ENCODE measurements around the gene TBL1XR1. TPM values are rescaled to one million over a fixed set of nuclear protein-coding genes. Genes with fewer than 3 reads are reported as not detected.

Gene TBL1XR1
- total and polyA plus RNA-seq, 2 of the 8 experiments (the other 6 are each of a cell fraction or from before 2014, with no cell fraction given) = 28.1 to 147 TPM

DNA sequence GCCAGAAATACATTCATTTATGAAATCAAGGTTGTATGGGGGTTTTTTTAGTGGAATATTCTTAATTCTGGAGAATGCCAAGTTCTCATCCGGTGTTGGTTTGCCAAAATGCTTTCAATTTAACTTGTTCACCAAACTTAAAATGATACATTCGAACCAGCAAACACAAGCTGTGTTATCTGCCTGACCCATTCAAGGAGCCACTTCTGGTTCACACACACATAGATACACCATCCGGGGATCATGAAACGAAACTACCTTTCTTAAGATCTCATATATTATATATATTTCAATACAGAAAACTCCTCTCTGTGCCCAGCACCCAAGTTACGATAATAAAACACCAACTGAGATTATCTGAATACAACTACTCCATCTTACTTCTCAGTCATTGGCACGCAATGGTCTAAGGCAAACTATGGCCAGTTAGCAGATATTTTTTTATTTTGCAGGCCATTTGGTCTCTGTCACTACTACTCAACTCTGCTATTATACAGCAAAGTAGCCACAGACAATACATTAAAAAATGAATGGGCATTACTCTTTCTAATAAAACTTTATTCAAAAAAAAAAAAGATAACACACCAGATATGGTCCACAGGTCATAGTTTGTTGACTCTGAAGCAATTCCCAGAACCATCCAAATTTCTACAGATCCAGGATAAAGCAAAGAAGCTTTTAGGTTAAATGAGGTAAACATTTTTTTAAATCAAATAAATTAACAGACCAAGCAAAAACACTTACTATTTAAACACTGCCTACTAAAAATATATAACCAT, 89.6 kb downstream of the TBL1XR1 start (continued):
- TF ChIP-seq HDAC6 (IDR thresholded peaks at IDR 0.05; ENCODE audit: low read depth, low read length) = no peak
- TF ChIP-seq SRF (IDR thresholded peaks at IDR 0.05; ENCODE audit: low read depth, low read length) = no peak
- TF ChIP-seq TBP (IDR thresholded peaks at IDR 0.05; ENCODE audit: low read depth, low read length) = no peak

Data from H1 (cell line).